GM06990 (cell line): ENCODE data around the gene SYNM.

Experiments used
- DNase-seq: peaks from one replicate; pipeline ENCODE4 v3.0.0-alpha.2; 2011; ENCODE audit not compliant: insufficient read length; ENCODE audit errors: extremely low read depth
- H3K27me3 ChIP-seq: replicated peaks from 2 replicates; pipeline ENCODE4 v1.6.0; 2011; ENCODE audit warnings: low read length; ENCODE audit not compliant: control insufficient read depth, insufficient read depth
- H3K36me3 ChIP-seq: 2 replicates; pipeline ENCODE4 v1.5.1; 2011; ENCODE audit warnings: low read length; ENCODE audit not compliant: control insufficient read depth, insufficient read depth
- H3K4me3 ChIP-seq: replicated peaks from 2 replicates; pipeline ENCODE4 v1.5.1; 2011; ENCODE audit warnings: low read depth, mild to moderate bottlenecking, control low read depth, low read length
- CTCF ChIP-seq: IDR thresholded peaks from 2 replicates; pipeline ENCODE4 v1.5.1; 2011; ENCODE audit warnings: low read length, control low read depth, mild to moderate bottlenecking, inconsistent platforms; ENCODE audit not compliant: insufficient read depth, poor library complexity, severe bottlenecking

Gene SYNM

DNA sequence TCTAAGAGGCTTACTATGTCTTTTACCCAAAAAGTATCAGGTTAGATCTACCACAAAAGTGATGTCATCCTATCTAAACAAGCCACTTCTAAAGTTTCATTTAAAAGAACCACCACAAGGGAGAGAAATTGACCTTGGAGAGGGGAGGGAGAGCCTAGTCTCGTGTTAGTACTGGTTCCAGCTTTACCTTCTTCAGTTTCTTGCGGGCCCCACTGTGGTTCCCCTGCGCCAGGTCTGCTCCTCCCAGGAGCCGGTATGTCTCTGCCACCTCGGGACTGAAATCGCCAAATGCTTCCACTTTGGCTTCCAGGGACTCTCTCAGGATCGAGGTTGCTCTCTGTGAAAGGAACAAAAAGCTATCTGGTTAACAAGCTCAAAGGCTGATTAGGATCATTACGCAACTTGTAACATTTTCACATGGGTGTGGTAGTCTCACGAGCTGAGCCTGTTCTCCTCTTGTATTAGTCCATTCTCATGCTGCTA, 51.1 kb downstream of the SYNM start:
- DNase-seq, result no peak
- Histone ChIP-seq H3K27me3 (no peaks in the 10 kb centered on the region), H3K4me3 (no peak overlapping the region), H3K36me3 (no peaks in the 10 kb centered on the region)
- no peak for TF ChIP-seq CTCF

DNA sequence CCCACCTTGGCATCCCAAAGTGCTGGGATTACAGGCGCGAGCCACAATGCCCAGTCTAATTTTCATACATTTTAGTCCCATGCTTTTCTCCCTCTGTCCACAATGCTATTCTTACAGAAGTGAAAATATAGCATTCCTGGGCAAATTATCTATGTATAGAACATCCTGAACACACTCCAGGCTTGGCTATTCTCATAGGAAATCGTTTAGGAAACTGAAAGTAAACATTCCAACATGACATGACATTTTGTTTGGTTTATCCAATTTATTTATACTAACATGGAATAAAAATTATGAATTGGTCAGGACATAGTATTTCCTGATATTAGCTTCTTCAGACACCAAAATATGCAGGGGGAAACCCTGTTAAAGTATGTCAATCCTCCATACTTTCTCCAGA, 52.6 kb downstream of the SYNM start:
- DNase-seq, result no peak
- H3K27me3 ChIP-seq, result no peaks in the 10 kb centered on the region
- no peaks in the 10 kb centered on the region for H3K36me3 ChIP-seq
- no peak for TF ChIP-seq CTCF
- no peak overlapping the region for H3K4me3 ChIP-seq

DNA sequence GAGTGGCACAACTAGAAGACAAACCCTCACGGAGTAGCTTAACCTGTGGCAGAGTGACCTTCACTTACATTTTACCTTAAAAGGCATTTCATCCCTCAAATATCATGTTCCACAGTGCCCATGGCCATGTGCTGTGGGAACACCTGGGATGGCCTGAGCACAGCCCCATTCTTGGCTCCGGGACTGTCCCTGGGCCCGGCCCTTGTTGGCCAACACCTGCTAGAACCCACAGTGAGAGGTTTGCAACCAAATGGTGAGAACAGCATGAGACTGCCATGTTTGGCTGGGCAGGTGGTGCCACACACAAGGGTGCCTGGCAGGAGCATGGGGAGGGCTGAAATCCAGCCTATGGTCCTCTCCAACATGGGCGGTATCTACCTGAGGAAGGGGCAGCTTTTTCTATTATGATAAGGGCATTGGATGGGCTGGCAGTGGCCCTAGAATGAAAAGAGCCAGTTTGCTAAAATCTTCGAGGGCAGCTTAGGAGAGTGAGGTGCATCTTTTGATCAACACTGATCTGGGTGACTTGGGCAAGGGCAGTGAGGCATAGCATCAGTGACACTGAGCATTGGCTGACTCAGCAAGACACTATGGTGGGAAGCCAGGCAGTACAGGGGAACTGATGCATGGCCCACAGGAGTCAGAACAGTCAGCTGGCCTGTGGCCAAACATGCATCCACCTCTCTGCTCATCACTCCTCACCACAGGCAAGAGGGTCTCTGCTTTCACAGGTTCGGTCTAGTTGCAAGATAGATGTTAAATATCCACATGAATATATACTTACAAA, 53.9 kb downstream of the SYNM start:
- no peak overlapping the region for H3K4me3 ChIP-seq
- DNase-seq, result no peak
- H3K36me3 ChIP-seq, result no peaks in the 10 kb centered on the region
- no peak for TF ChIP-seq CTCF
- H3K27me3 ChIP-seq, result no peaks in the 10 kb centered on the region

GRCh38 chr15:99163271-99164062, 58.6 kb downstream of the SYNM start:
- TF ChIP-seq CTCF, result no peak
- no peak for DNase-seq
- Histone ChIP-seq H3K4me3 (no peak overlapping the region), H3K27me3 (no peaks in the 10 kb centered on the region), H3K36me3 (no peaks in the 10 kb centered on the region)

DNA sequence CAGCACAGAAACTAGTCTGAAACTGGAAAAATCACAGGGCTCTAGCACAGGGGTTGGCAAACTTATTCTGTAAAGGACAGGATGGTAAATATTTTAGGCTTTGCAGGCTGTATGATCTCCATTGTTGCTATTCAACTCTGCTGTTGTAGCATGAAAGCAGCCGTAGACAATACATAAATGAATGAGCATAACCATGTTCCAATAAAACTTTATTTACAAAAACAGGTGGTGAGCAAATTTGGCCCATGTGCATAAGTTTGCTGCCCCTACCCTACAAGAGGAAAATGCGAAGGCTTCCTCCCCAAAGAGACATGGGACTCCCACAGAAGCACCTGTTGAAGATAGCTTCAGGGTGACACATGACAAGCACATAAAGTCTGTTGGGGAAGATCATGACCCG, 59.2 kb downstream of the SYNM start:
- Histone ChIP-seq H3K4me3 (no peak overlapping the region), H3K36me3 (no peaks in the 10 kb centered on the region), H3K27me3 (no peaks in the 10 kb centered on the region)
- TF ChIP-seq CTCF, result no peak
- DNase-seq, result no peak
